GM18502 (cell line): ENCODE measurements around the gene OR52K2.
"Not testable (repeated sequence)": the region's sequence is repeated elsewhere in the genome, so short reads cannot be mapped to it uniquely, and the experiment has no call there.

Source experiments
- ATAC-seq: cut with Tn5 transposase; IDR thresholded peaks from one replicate; pipeline ENCODE4 v1.9.1; 2021; ENCODE audit warnings: mild to moderate bottlenecking; ENCODE audit not compliant: unreplicated experiment, poor library complexity

The OR52K2 gene

DNA sequence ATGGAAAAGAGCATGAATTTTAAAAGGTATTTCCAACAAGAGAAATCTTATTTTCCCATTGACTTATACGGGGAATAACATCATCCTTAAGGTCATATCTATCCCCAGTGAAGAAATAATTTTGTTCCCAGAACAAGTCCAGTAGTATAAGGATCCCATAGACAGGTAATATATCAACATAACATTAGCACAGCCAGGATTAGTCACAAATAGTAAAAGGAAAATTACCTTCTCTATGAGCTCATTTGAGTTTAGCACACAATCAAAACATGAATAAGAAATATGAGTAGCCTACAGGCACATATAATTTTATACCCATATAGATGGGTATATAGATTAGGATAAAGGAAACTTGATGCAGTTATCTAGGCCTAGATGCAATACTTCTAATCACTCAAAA is 30.5 kb downstream of the OR52K2 start:
- ATAC-seq = no peak

DNA sequence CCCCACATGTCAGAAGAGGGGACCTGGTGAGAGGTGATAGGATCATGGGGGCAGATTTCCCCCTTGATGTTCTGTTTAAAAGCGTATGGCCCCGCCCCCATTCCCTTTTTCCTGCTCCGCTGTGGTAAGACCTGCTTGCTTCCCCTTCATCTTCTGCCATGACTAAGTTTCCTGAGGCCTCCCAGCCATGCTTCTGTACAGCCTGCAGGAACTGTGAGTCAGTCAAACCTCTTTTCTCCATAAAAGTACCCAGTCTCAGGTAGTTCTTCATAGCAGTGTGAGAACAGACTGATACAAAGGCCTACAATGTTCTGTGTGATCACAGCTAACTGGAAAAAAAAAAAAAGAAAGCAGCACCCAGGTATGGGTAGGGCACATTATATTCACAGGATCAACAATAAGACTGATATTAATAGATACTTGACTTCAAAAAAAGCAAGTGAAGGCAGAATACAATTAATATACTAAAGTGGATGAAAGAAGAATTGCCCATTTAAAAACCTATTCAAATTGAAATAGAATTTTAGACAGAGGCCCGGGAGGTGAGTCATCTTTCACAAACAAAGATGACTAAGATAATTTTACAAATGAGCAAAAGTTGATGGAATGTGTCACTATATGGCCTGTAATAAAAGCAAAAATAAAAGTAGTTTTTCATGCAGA is 31.6 kb downstream of the OR52K2 start:
- ATAC-seq = no peak

DNA sequence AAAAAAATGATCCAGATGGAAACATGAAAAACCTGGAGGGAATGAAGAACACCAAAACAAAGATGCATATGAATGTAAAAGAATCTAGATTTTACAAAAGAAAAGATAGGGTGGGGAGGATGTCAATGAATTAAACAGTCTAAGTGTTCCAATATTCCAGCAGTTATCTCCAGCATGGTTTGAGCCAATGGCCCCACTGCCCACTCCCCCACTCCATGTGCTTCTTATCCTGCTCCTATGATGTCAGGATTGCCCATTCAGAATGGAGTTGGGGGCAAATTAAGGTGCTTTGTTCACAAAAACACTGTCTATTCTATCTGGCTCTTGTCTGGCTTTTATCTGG is 32.1 kb downstream of the OR52K2 start:
- no peak for ATAC-seq

DNA sequence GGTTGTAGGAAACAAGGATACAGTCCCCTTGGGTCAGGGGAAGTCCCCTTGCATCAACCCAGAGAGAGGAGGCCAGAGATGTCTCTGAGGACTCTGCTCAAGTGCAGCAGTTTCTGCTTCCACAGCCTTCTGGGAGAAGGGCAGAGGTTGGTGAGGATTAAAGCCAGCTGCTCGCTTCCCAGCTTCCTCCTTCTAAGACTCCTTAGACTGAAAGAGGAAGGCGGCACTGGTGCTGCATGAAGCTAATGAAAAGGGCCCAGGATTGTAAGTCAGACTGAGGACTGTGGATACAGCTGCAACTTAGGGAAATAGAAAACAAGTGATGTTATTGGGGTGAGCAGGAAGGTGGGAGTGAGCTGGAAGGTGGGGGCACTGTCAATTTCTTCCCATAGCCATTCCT is 33.4 kb downstream of the OR52K2 start, which contains the start of gene OR52K1:
OR52K1 (plus strand) TSS at position 202 of the 400 bp plus-strand sequence. CDS start 6,255 bp downstream, outside the sequence.
- ATAC-seq = no peak

DNA sequence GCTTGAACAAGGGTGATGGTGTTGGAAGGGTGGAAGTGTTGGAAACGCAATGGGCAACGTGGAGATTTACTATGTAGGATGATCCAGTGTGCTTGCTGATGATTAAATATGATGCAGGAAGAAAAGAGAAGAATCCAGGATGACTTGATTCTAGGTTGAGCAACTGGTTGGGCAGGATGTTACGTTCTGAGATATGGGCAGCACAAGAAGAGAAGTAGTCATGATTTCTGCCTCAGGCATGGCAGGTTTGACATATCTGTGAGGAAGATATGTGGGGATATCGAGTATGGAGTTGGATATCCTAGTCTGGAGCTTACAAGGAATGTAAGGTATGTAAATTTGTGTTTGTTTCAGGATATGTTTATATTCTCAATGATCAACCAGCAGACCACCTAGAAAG is 35.2 kb downstream of the OR52K2 start:
- ATAC-seq = no peak

DNA sequence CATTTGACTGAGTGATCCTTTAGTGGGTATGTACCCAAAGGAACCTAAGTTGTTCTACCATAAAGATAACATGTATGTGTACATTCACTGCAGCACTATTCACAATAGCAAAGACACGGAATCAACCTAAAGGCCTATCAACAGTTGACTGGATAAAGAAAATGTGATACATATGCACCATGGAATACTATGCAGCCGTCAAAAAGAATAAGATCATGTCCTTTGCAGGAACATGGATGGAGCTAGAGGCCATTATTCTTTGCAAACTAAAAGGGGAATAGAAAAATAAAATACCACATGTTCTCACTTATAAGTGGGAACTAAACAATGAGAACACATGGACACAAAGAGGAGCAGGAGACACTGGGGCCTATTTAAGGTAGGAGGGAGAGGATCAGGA is 42.3 kb downstream of the OR52K2 start:
- ATAC-seq = not testable (repeated sequence)

DNA sequence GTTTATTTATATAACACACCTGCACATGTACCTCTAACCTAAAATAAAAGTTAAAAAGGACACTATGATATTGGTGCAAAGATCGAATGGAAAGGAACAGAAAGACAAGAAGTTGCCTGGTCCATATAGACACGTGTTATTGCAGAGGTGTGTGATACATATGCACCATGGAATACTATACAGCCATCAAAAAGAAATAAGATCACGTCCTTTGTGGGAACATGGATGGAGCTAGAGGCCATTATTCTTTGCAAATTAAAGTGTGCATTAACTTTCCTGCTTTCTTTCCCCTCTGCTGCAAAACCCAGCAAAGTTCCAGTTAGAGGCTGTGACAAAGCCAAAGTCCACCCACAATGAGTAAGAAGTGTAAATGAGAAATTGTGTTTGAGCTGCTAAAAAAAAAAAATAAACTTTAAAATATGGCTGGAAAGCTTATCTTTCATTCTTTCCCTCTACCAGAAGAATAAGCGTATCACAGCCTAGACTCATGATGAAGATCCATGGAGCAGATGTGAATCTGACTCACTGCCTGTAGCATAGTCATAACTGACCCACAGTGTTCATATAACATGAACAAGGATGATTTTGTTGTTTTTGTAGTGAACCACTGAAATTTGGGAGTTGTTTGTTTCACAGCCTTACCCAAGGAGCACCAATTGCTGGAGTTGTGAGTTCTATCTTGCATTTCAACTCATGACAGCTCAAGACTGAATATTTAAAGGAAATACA is 42.9 kb downstream of the OR52K2 start:
- no peak for ATAC-seq

DNA sequence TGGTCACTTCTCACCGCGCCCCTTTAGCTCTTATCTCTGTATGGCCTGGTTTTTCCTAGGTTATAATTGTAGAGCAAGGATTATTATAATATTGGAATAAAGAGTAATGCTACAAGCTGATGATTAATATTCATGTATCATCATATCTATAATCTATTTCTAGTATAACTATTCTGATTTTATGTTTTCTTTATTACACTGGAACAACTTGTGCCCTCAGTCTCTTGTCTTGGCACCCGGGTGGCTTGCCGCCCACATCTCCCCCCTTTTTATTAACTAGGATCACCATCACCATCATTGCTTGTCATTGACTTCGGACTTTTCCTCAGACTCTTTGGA is 44.4 kb downstream of the OR52K2 start:
- ATAC-seq = no peak

DNA sequence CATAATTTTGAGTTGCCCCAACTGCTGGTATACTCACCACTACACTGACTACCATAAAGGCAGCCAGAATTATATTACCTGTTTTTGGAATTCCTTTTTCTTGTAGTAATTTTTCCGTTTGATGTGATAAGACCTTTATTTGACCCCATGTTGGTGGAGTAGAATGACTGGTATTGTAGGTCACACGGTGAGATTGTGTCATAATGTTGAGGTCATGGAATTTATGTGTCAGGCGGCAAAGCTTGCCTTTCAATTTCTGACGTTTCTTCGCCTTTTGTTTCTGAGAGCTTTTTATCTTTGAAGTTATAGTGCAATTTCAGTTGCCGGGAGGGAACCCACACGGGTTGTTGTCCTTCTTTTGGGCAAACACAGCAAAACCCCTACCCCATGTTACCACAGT is 46.4 kb downstream of the OR52K2 start:
- ATAC-seq = no peak

DNA sequence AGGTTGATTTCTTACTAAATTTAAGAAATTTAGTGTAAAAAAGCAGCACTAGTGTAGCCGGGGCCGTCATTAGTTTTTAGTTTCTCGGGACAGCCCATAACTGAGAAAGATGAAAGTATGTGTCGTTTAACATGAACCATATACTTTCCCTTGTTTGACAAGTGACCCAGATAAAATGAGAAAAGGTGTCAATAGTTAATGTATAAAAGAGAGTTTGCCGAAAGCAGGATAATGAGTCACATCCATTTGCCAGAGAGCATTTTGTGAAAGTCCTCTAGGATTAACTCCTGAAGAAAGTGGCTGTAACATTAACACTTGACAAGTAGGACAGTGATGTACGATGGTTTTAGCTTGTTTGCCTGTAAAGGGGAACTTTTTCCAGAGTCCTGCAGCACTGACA is 46.9 kb downstream of the OR52K2 start:
- no peak for ATAC-seq

DNA sequence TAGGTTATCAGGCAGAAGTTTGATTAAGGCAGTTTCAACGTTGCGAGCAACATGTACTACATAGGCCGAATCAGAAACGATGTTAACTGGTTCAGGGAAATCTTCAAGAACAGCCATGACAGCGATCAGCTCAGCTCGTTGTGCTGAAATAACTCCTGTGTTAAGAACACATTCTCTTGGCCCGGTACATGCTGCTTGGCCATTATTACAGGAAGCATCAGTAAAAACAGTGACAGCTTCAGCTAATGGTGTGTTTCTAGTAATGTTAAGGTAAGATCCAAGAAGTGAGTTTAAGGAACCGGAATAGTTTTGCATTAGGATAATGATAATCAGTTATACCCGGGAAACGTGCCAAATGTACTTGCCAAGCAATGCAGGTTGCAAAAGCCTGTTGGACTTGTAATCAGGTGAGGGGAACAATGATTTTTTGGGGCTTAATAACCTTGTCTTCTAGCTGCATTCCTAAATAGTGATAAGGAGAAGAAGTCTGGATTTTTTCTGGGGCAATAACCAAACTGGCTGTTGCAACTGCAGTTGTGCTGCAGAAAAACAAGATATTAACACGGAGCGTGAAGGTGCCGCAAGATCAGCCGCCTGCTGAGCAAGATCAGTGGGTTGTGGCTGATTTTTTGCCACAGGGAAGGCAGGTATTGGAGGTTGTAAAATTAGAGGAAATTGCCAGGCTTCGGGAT is 47.6 kb downstream of the OR52K2 start:
- no peak for ATAC-seq
